Panc1 (cell line): Measurements from ENCODE around the gene KCNN3. TPM values are rescaled to one million over a fixed set of nuclear protein-coding genes. Genes with fewer than 3 reads are reported as not detected.

Experiments used
- ATAC-seq: fragments of 200-7000 bp; cut with Tn5 transposase; 2 replicates; pipeline ENCODE4 v1.9.1; 2020; ENCODE audit warnings: mild to moderate bottlenecking, moderate library complexity
- BruUV-seq: library from RNA; stranded (reverse); fragments of 400-500 nt; replicated peaks from 2 replicates; lab custom pipeline; 2021; lab: Mats Ljungman, UMichigan
- CTCF ChIA-PET: fragments of 300-600 bp; sonication (Branson Sonifier 250); formaldehyde crosslinking; loops from one replicate; lab custom pipeline; 2022; ENCODE audit warnings: antibody characterized with exemption; lab: Charles Lee
- POLR2A ChIA-PET: fragments of 300-600 bp; sonication (Branson Sonifier 250); formaldehyde crosslinking; loops from one replicate; lab custom pipeline; 2022; ENCODE audit warnings: antibody characterized with exemption; lab: Charles Lee
- DNase-seq: peaks from one replicate; pipeline ENCODE4 v3.0.0-alpha.2; 2010; ENCODE audit warnings: low read depth, low spot score
- H3K27ac ChIP-seq: 2 replicates; pipeline ENCODE4 v1.5.1; 2011; ENCODE audit warnings: mild to moderate bottlenecking, low read length, inconsistent platforms
- H3K27me3 ChIP-seq: fragments of 200-500 bp; sonication (Bioruptor generic); 2 replicates; pipeline ENCODE4 v1.6.0; 2014; ENCODE audit warnings: low read length, inconsistent platforms; ENCODE audit not compliant: control insufficient read depth, insufficient read depth
- H3K36me3 ChIP-seq: fragments of 200-500 bp; sonication (Bioruptor generic); 2 replicates; pipeline ENCODE4 v1.5.1; 2014; ENCODE audit warnings: inconsistent platforms, mild to moderate bottlenecking, low read length, moderate library complexity; ENCODE audit not compliant: control insufficient read depth, insufficient read depth
- H3K4me1 ChIP-seq: 2 replicates; pipeline ENCODE4 v1.5.1; 2011; ENCODE audit warnings: inconsistent platforms, mild to moderate bottlenecking, low read length, moderate library complexity; ENCODE audit not compliant: control insufficient read depth, insufficient read depth
- H3K4me3 ChIP-seq, 2 experiments: 2 replicates each; pipeline ENCODE4 v1.5.1; 2011 to 2012; ENCODE audit warnings: low read depth in 2 of 2, low read length in 2 of 2, mild to moderate bottlenecking in 2 of 2, inconsistent platforms in 1 of 2, moderate library complexity in 1 of 2
- H3K9me3 ChIP-seq: fragments of 200-500 bp; sonication (Bioruptor generic); 2 replicates; pipeline ENCODE4 v1.5.1; 2014; ENCODE audit warnings: low read depth, mild to moderate bottlenecking, inconsistent platforms, low read length, moderate library complexity; ENCODE audit not compliant: control insufficient read depth, insufficient read depth
- POLR2AphosphoS5 ChIP-seq: IDR thresholded peaks from 2 replicates; pipeline ENCODE4 v1.6.1; 2012; ENCODE audit warnings: mild to moderate bottlenecking, low read depth, low read length, moderate library complexity
- SIN3A ChIP-seq: IDR thresholded peaks from 2 replicates; pipeline ENCODE4 v1.6.1; 2012; ENCODE audit warnings: low read depth, mild to moderate bottlenecking, low read length, moderate library complexity, borderline replicate concordance; ENCODE audit not compliant: insufficient read depth
- TCF7L2 ChIP-seq: IDR thresholded peaks from 2 replicates; pipeline ENCODE4 v1.6.1; 2011; ENCODE audit warnings: mild to moderate bottlenecking, low read depth, low read length, inconsistent platforms
- in situ Hi-C: cut with HindIII; loops from 2 replicates; pipeline ENCODE4 v1.10.0; 2016; ENCODE audit warnings: low sequenced_read_pairs, low pct_unique_long_range_greater_than_20kb
- intact Hi-C: fragments of 100-400 bp; cut with micrococcal nuclease; formaldehyde crosslinking; loops from one replicate; pipeline ENCODE4 v1.10.0; 2022; ENCODE audit not compliant: unreplicated experiment
- total RNA-seq: library from RNA; stranded (reverse); gene quantifications from one replicate; pipeline ENCODE4 v1.2.1, GENCODE V29; 2021; ENCODE audit not compliant: unreplicated experiment
- TF ChIP-seq, protein P1 (sequence below), 2 experiments: IDR thresholded peaks; 2 replicates each; pipeline ENCODE4 v1.6.1; 2011 to 2012; ENCODE audit warnings: low read depth in 2 of 2, control low read depth in 1 of 2, low read length in 1 of 2, mild to moderate bottlenecking in 1 of 2, moderate library complexity in 1 of 2; ENCODE audit not compliant: insufficient read depth in 1 of 2
- TF ChIP-seq, protein P2 (sequence below): fragments of 450-650 bp; IDR thresholded peaks from 2 replicates; pipeline ENCODE4 v1.5.1; 2017; ENCODE audit warnings: mild to moderate bottlenecking

KCNN3 gene
- total RNA-seq, 1 experiment from 2014 or later, result 0.05 TPM

DNA sequence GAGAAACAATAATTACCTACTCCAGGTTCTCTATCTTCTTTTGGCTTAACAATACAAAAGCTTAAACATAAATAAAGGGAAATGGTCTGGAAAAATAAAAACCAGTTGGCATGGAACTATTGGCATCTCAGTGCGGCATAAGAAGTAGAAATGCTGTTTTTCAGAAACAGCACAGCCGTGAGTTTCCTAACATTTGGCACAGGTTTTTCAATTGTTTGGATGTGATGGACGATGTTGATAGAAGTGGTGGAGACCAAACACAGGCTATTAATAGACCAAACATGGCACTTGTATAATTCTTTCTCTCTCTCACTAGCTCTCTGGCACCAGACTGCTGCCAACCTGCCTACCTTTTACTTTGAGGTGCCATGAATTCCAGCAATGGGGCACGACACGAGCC, 36.2 kb downstream of the KCNN3 start:
- intact Hi-C loops (no loop called here), in situ Hi-C loops (no loop called here)
- BruUV-seq, result no TSS peak
- H3K27ac ChIP-seq, result no peak overlapping the region
- H3K4me3 ChIP-seq, result no peak overlapping the region
- TF ChIP-seq, protein P1, sequence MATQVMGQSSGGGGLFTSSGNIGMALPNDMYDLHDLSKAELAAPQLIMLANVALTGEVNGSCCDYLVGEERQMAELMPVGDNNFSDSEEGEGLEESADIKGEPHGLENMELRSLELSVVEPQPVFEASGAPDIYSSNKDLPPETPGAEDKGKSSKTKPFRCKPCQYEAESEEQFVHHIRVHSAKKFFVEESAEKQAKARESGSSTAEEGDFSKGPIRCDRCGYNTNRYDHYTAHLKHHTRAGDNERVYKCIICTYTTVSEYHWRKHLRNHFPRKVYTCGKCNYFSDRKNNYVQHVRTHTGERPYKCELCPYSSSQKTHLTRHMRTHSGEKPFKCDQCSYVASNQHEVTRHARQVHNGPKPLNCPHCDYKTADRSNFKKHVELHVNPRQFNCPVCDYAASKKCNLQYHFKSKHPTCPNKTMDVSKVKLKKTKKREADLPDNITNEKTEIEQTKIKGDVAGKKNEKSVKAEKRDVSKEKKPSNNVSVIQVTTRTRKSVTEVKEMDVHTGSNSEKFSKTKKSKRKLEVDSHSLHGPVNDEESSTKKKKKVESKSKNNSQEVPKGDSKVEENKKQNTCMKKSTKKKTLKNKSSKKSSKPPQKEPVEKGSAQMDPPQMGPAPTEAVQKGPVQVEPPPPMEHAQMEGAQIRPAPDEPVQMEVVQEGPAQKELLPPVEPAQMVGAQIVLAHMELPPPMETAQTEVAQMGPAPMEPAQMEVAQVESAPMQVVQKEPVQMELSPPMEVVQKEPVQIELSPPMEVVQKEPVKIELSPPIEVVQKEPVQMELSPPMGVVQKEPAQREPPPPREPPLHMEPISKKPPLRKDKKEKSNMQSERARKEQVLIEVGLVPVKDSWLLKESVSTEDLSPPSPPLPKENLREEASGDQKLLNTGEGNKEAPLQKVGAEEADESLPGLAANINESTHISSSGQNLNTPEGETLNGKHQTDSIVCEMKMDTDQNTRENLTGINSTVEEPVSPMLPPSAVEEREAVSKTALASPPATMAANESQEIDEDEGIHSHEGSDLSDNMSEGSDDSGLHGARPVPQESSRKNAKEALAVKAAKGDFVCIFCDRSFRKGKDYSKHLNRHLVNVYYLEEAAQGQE (IDR thresholded peaks at IDR 0.05; ENCODE audit: insufficient read depth in 1 of 2, low read depth in 2 of 2, low read length in 1 of 2), result no peak
- TF ChIP-seq, protein P2, sequence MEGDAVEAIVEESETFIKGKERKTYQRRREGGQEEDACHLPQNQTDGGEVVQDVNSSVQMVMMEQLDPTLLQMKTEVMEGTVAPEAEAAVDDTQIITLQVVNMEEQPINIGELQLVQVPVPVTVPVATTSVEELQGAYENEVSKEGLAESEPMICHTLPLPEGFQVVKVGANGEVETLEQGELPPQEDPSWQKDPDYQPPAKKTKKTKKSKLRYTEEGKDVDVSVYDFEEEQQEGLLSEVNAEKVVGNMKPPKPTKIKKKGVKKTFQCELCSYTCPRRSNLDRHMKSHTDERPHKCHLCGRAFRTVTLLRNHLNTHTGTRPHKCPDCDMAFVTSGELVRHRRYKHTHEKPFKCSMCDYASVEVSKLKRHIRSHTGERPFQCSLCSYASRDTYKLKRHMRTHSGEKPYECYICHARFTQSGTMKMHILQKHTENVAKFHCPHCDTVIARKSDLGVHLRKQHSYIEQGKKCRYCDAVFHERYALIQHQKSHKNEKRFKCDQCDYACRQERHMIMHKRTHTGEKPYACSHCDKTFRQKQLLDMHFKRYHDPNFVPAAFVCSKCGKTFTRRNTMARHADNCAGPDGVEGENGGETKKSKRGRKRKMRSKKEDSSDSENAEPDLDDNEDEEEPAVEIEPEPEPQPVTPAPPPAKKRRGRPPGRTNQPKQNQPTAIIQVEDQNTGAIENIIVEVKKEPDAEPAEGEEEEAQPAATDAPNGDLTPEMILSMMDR, result no peak
- TF ChIP-seq POLR2AphosphoS5 (no peak), TCF7L2 (no peak), SIN3A (no peak)
- no peaks in the 10 kb centered on the region for H3K9me3 ChIP-seq
- ChIA-PET CTCF (interaction anchor here (0.6 kb wide), 1 partner anchor 32 kb away, joined by 3 read pairs; no protein-coding TSS in a partner anchor), POLR2A (no interaction called here)
- H3K4me1 ChIP-seq, result no peaks in the 10 kb centered on the region
- no peaks in the 10 kb centered on the region for H3K36me3 ChIP-seq
- ATAC-seq (no peak), DNase-seq (no peak)
- peaks cover 8% of the 10 kb centered on the region for H3K27me3 ChIP-seq

DNA sequence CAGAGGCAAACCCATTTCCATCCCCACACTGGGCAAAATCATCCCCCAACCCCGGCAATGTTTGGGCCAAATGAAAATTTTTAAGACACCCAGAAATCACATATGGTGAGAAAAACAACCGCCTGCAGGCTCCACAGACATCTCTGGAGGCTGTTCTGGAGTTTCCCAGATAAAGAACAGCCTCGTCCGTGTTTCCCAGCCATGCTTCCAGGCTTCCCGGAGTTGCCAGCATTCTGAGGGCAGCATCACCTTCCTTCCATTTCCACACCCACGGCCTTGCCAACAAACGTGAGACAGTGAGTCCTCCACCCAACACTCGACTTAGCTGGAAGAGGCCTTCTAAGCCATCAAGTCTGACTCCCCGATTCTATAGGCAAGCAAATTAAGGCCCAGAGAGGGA, 36.9 kb downstream of the KCNN3 start:
- intact Hi-C loops (no loop called here), in situ Hi-C loops (no loop called here)
- ChIA-PET POLR2A (no interaction called here), CTCF (interaction anchor here (0.6 kb wide), 1 partner anchor 32 kb away, joined by 3 read pairs; no protein-coding TSS in a partner anchor)
- H3K36me3 ChIP-seq, result no peaks in the 10 kb centered on the region
- TF ChIP-seq, protein P1 (IDR thresholded peaks at IDR 0.05; ENCODE audit: insufficient read depth in 1 of 2, low read depth in 2 of 2, low read length in 1 of 2), result no peak
- TF ChIP-seq SIN3A (no peak), POLR2AphosphoS5 (no peak), TCF7L2 (no peak)
- TF ChIP-seq, protein P2, result no peak
- ATAC-seq, result no peak
- BruUV-seq, result no TSS peak
- no peak for DNase-seq
- H3K9me3 ChIP-seq, result no peaks in the 10 kb centered on the region
- no peak overlapping the region for H3K27ac ChIP-seq
- no peak overlapping the region for H3K4me3 ChIP-seq
- H3K27me3 ChIP-seq, result peaks cover 8% of the 10 kb centered on the region
- H3K4me1 ChIP-seq, result no peaks in the 10 kb centered on the region
